ENCODE results near the gene CRYAA. TPM values are rescaled to one million over a fixed set of nuclear protein-coding genes. Genes with fewer than 3 reads are reported as not detected.

Gene CRYAA
- total and polyA plus RNA-seq, 12 donors: not detected

- H3K36me3 ChIP-seq (replicated peaks in 1 of 2): no peaks in the 10 kb centered on the region
- H3K27ac ChIP-seq: no peak overlapping the region
- no peak overlapping the region for H3K4me3 ChIP-seq
- no peaks in the 10 kb centered on the region for H3K27me3 ChIP-seq
- DNase-seq: peak in 3 of 7 donors; percentile 9 to 34 (median 10)
- intact Hi-C loops (cut with DNase I): no loop called here
- no peaks in the 10 kb centered on the region for H3K9me3 ChIP-seq (replicated peaks in 1 of 3)
- 74 to 81% (median 79%) methylated on average over 10 of the region's 10 CpGs for WGBS, 4 donors
- H3K4me1 ChIP-seq (replicated peaks in 1 of 2): no peaks in the 10 kb centered on the region
- no peak for TF ChIP-seq POLR2A (IDR thresholded peaks at IDR 0.05)
- no peak for TF ChIP-seq CTCF (IDR thresholded peaks at IDR 0.05)
Observed at GRCh38 chr21:43191521-43191920, 22.7 kb downstream of the CRYAA start.

DNA sequence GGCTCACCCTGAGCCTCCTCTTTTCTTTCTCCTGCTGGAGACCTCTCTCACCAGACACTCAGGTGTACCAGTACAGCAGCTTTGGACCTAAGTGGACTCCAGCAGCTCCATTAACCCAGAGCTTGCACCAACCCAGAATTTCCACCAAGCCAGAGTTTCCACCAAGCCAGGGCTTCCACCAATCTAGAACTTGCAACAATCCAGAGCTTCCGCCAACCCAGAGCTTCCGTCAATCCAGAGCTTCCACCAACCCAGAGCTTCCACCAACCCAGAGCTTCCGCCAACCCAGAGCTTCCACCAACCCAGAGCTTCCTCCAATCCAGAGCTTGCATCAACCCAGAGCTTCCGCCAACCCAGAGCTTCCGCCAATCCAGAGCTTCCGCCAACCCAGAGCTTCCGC is 23.2 kb downstream of the CRYAA start:
- intact Hi-C loops (cut with DNase I): no loop called here
- H3K9me3 ChIP-seq (replicated peaks in 1 of 3): no peaks in the 10 kb centered on the region
- 77 to 93% (median 85%) methylated on average over 7 of the region's 7 CpGs for WGBS, 4 donors
- H3K36me3 ChIP-seq (replicated peaks in 1 of 2): no peaks in the 10 kb centered on the region
- H3K27ac ChIP-seq: no peak overlapping the region
- no peak overlapping the region for H3K4me3 ChIP-seq
- no peaks in the 10 kb centered on the region for H3K4me1 ChIP-seq (replicated peaks in 1 of 2)
- H3K27me3 ChIP-seq: no peaks in the 10 kb centered on the region
- peak in 1 of 7 donors; percentile 5 for DNase-seq
- TF ChIP-seq POLR2A (IDR thresholded peaks at IDR 0.05) (no peak), CTCF (IDR thresholded peaks at IDR 0.05) (no peak)

GRCh38 chr21:43192501-43193081 is 23.8 kb downstream of the CRYAA start:
- DNase-seq: peak in 3 of 7 donors; percentile 3 to 38 (median 9)
- H3K9me3 ChIP-seq (replicated peaks in 1 of 3): no peaks in the 10 kb centered on the region
- 74 to 92% (median 84%) methylated on average over 6 to 8 of the region's 8 CpGs for WGBS, 4 donors
- intact Hi-C loops (cut with DNase I): no loop called here
- no peak for TF ChIP-seq CTCF (IDR thresholded peaks at IDR 0.05)
- no peak for TF ChIP-seq POLR2A (IDR thresholded peaks at IDR 0.05)
- H3K27ac ChIP-seq: no peak overlapping the region
- H3K36me3 ChIP-seq (replicated peaks in 1 of 2): no peaks in the 10 kb centered on the region
- no peaks in the 10 kb centered on the region for H3K4me1 ChIP-seq (replicated peaks in 1 of 2)
- no peaks in the 10 kb centered on the region for H3K27me3 ChIP-seq
- no peak overlapping the region for H3K4me3 ChIP-seq

GRCh38 chr21:43193088-43193650 is 24.4 kb downstream of the CRYAA start:
- intact Hi-C loops (cut with DNase I): no loop called here
- DNase-seq: no peak
- no peak overlapping the region for H3K4me3 ChIP-seq
- H3K4me1 ChIP-seq (replicated peaks in 1 of 2): no peaks in the 10 kb centered on the region
- no peaks in the 10 kb centered on the region for H3K27me3 ChIP-seq
- WGBS, 4 donors: 85 to 90% (median 89%) methylated on average over 6 to 11 of the region's 11 CpGs
- H3K27ac ChIP-seq: no peak overlapping the region
- no peaks in the 10 kb centered on the region for H3K36me3 ChIP-seq (replicated peaks in 1 of 2)
- TF ChIP-seq POLR2A (IDR thresholded peaks at IDR 0.05) (no peak), CTCF (IDR thresholded peaks at IDR 0.05) (no peak)
- H3K9me3 ChIP-seq (replicated peaks in 1 of 3): no peaks in the 10 kb centered on the region

Data from adrenal gland (tissue), 12 donors.